NCI-H2196 treated with DMSO at 0.1 percent for 48 hours (cell line): ENCODE measurements around the gene MIS18A.
A peak's percentile ranks its signal among the peaks of the same experiment; 100 is the strongest.
"Not testable (repeated sequence)": the region's sequence is repeated elsewhere in the genome, so short reads cannot be mapped to it uniquely, and the experiment has no call there.

Experiments used
- DNase-seq: peaks from one replicate; lab custom pipeline; 2025; ENCODE audit not compliant: unreplicated experiment; lab: John Stamatoyannopoulos, UW

The MIS18A gene

GRCh38 chr21:32306021-32306780, 27.4 kb upstream of the MIS18A start:
- no peak for DNase-seq

DNA sequence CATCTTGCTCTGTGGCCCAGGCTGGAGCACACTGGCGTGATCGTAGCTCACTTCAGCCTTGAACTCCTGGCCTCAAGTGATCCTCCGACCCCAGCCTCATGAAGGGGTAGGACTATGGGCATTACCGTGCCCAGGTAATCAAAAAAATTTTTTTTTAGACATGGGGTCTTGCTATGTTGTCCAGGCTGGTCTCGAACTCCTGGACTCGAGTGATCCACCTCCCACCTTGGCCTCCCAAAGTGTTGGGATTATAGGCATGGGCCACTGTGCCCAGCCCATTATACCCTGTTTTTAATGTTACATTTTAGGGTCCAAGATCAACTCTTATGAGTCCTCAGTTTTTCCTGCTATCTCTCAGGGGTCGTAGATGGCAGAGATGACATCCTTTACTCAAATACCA, 26.1 kb upstream of the MIS18A start:
- DNase-seq: no peak

DNA sequence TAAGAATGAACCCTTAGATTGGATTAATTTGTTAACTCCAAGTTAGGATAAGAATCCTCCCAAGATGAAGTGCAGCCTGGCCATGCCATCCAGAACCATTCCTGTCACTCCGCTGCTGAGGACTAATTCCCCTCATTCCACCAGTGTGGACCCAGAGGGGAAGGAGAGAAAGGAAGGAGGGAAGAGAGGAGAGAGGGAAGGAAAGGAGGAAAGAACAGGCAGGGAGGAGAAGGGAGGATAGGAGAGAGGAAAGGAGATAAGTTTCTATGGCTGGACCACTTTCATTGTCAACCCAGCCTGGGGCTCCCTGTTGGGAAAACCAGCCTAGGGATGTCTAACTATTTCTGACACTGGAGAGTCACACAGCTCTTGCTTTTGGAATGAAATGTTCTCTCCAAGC, 24.5 kb upstream of the MIS18A start:
- DNase-seq: no peak

DNA sequence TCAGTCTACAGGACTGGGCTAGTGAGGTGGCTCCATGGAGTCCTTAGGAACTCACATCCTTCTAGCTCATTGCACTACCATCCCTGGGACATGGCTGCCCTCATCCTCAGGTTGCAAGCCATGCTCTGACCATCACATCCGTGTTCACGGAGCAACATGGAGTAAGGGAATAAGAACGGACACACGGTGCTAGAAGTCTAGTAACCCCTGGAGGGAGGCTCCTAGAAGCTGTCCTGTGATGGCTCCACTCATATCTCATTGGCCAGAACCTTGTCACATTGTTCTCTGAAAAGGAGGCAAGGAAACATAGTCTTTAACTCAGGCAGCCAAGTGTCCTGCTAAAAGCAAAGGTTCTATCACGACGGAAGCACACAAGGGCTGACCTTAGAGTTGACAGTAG, 23.7 kb upstream of the MIS18A start:
- DNase-seq: no peak

DNA sequence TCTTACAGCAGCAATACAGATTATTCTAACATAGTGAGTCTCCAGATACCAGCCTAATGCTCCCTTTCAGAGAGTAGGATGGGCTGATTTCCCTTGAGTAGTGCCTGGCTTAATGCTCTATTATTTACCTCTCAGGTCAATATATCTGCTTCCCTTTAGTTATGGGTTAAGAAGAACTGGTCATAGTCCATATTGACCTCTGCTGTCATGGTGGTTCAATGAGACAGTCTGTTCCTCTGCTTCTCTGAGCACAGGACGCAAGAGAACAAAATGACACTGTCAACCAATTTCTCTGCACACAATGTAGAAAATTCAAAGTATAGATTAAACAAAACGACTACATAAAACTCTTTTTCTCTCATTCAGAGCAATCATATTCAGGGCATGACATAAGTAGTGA, 22.7 kb upstream of the MIS18A start:
- no peak for DNase-seq

DNA sequence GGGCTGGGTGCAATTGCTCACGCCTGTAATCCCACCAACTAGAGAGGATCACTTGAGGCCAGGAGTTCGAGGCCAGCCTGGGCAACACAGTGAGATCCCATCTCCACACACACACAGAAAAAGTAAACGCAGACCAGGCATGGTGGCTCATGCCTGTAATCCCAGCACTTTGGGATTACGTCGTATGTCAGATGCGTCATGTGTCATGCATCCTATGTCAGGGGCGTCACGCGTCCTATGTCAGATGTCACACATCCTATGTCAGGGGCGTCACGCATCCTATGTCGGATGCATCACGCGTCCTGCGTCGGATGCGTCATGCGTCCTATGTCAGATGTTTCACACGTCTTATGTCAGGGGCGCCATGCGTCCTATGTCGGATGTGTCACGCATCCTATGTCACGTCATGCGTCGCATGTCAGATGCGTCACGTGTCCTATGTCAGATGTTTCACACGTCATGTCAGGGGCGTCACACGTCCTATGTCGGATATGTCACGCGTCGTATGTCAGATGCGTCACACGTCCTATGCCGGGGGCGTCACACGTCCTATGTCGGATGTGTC, 21.4 kb upstream of the MIS18A start:
- no peak for DNase-seq

DNA sequence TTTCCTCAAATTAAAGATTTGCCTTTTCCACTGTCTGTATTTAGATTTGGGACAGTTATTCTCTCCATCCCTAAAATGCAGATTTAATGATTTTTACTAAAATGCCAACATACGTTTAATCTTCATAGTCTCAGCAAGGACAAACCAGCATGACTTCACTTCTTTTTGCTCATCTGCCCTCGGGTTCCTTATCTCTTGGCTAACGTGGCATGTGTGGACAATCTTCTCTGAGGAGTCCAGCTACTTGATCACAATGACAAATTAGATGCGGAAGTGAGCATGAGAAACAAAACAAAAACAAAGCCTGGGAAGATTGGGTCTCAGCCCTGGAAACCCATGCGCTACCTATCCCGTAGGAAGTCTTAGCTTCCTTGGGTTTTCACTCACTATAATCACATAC, 20.8 kb upstream of the MIS18A start:
- no peak for DNase-seq

- no peak for DNase-seq
Observed at GRCh38 chr21:32298658-32299081, 19.8 kb upstream of the MIS18A start, which contains the start of gene MRAP. TSS of gene MRAP (plus strand) at chr21:32298855. CDS start at chr21:32298972, 117 bp downstream.

GRCh38 chr21:32298148-32298559, 19.3 kb upstream of the MIS18A start:
- no peak for DNase-seq

GRCh38 chr21:32297449-32297848, 18.6 kb upstream of the MIS18A start:
- no peak for DNase-seq

GRCh38 chr21:32285476-32285875, 6.6 kb upstream of the MIS18A start:
- no peak for DNase-seq

- no peak for DNase-seq
Observed at GRCh38 chr21:32282992-32283391, 4.1 kb upstream of the MIS18A start.

GRCh38 chr21:32281531-32281930, 2.7 kb upstream of the MIS18A start:
- DNase-seq: no peak

- no peak for DNase-seq
Observed at GRCh38 chr21:32279377-32279680, 480 bp upstream of the MIS18A start.

DNA sequence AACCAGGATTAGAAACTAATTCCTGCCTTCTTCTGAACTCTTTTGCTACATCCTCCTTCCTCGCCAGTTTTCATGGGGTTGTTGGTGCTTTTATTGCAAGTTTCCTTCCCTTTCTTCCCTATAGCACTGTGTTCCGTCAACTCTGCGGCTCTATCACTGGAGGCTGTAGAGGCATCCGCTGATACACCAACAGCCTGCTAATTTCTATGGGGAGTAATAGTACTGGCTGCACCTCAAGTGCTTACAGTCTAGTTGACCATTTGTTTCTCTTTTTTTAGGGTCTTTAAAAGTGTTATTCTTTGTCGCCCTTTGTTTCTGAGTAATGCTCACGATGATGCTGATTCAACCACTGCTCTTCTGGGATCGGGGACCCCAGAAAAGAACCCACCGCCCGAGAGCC, 746 bp downstream of the MIS18A start:
- no peak for DNase-seq

DNA sequence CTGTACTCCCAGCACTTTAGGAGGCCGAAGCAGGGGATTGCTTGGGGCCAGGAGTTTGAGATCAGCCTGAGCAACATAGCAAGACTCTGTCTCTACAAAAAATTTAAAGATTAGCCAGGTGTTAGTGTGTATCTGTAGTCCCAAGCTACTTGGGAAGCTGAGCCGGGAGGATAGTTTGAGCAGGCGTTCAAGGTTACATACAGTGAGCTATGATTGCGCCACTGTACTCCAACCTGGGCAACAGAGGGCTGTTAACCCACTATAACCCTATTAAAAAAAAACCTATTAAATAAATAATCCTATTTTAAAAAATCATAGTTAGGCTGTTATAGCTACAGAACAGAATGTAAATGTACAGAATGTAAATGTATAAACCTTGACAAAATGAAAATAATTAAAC, 2.2 kb downstream of the MIS18A start:
- no peak for DNase-seq

DNA sequence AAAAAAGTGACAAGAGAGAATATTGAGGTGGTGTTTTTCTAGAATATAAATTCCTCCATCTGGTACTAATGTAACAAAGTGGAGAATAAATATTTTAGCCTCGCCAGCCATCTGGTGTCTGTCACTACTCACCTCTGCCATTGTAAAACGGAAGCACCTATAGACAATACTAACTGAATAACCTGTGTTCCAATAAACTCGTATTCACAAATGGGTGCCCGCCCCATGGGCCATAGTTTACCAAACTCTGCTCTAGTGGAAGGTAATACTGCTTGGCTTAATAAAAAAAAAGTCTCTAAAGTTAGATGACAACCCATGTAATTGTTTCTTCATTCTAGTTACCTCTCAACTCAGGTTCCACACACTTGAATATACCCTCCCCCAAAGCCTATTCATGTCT, 8.1 kb downstream of the MIS18A start:
- no peak for DNase-seq

GRCh38 chr21:32265321-32265720, 13.5 kb downstream of the MIS18A start:
- not testable (repeated sequence) for DNase-seq

GRCh38 chr21:32261929-32262328, 16.9 kb downstream of the MIS18A start:
- no peak for DNase-seq

GRCh38 chr21:32260130-32260529, 18.7 kb downstream of the MIS18A start:
- DNase-seq: no peak

GRCh38 chr21:32258786-32259048, 20.1 kb downstream of the MIS18A start:
- not testable (repeated sequence) for DNase-seq

DNA sequence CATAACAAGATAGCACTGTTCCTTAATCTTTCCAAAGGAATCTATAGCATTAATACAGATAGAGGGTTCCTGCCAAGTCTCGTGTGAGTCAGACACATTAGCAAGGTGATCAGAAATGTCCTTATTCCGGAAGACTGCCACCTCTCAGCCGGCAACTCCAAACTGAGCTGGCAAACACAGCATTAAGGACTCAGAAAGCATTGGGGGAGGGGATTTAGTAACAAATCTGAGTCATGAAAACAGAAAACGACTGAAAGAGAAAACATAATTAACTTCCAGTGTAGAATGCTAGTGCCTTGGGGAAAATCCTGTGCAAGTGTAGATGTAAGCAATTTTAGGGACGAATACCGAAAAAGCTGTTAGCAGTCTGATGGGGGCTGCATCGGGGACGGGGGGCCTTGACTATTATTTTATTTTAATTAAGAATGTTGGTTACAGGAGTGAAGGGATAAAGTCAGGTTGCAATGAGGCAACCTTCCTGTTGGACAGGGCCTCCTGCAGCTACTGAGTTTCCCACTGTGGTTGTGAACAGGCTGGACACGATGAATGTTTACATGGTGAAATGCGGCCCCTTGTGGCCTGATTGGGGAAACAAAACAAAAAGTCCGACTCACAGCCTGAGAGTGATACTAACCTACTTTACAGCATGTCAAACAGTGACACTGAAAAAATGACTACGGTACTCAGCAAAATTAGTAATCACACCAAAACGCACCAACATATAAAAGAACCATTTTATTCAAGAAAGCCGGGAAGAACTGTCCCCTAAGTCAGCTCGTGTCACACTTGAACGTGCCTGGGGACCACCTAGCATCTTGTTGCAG, 20.7 kb downstream of the MIS18A start:
- DNase-seq: peak; percentile 82
